GM12875 (cell line): ENCODE data around the gene SHLD1.
"Not testable (repeated sequence)": the region's sequence is repeated elsewhere in the genome, so short reads cannot be mapped to it uniquely, and the experiment has no call there.

Experiments
- H3K4me3 ChIP-seq: one replicate; pipeline ENCODE4 v1.5.1; 2011; ENCODE audit warnings: low read depth, low read length, control low read depth
- TF ChIP-seq, protein P1 (sequence below): IDR thresholded peaks from 2 replicates; pipeline ENCODE4 v1.5.1; 2011; ENCODE audit warnings: low read depth, mild to moderate bottlenecking, control low read depth, inconsistent platforms, low read length, moderate library complexity, borderline replicate concordance; ENCODE audit not compliant: insufficient read depth

SHLD1 gene

DNA sequence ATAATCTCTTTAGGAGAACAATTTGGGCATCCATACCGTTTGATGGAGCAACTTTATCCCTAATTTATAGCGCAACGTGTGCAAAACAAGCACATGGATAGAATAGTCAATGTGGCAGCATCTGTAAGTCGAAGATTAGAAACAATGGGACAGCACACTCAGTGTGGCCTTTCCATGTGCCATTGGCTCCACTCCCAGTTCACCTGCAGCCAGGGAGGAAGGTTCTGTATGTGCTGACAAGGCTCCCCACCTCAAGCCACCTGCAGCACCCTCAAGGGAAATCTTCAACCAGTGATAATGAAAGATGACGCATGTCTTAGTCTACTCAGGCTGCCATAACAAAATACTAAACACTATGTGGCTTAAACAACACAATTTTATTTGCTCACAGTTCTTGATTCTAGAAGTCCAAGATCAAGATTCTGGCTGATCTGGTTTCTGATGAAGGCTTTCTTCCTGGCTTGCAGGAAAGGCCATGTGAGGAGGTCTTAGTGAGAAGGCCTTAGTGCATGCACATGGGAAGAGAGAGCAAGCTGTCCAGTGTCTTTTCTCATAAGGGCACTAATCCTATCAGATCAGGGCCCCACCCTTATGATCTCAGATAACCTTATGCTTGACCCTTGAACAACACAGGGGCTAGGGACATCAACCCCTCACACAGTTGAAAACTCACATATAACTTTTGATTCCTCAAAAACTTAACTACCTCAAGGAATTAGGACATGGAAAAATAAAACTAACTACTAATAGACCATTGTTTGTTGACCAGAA is 34.9 kb upstream of the SHLD1 start:
- H3K4me3 ChIP-seq = no peak overlapping the region
- TF ChIP-seq, protein P1, sequence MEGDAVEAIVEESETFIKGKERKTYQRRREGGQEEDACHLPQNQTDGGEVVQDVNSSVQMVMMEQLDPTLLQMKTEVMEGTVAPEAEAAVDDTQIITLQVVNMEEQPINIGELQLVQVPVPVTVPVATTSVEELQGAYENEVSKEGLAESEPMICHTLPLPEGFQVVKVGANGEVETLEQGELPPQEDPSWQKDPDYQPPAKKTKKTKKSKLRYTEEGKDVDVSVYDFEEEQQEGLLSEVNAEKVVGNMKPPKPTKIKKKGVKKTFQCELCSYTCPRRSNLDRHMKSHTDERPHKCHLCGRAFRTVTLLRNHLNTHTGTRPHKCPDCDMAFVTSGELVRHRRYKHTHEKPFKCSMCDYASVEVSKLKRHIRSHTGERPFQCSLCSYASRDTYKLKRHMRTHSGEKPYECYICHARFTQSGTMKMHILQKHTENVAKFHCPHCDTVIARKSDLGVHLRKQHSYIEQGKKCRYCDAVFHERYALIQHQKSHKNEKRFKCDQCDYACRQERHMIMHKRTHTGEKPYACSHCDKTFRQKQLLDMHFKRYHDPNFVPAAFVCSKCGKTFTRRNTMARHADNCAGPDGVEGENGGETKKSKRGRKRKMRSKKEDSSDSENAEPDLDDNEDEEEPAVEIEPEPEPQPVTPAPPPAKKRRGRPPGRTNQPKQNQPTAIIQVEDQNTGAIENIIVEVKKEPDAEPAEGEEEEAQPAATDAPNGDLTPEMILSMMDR = no peak

DNA sequence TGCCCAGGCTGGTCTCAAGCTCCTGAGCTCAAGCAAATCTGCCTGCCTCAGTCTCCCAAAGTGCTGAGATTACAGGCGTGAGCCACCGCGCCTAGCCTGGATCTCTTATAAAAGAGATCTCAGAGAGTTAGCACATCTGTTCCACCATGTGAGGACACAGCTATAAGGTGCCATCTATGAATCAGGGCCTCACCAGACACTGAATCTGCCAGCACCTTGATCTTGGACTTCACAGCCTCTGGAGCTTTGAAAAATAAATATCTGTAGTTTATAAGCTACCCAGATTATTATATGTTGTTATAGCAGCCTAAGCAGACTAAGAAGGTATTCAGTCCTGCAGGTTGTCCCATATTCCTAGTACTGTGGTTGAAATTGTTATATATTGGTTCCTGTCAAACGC is 33.2 kb upstream of the SHLD1 start:
- no peak overlapping the region for H3K4me3 ChIP-seq
- TF ChIP-seq, protein P1 = no peak

DNA sequence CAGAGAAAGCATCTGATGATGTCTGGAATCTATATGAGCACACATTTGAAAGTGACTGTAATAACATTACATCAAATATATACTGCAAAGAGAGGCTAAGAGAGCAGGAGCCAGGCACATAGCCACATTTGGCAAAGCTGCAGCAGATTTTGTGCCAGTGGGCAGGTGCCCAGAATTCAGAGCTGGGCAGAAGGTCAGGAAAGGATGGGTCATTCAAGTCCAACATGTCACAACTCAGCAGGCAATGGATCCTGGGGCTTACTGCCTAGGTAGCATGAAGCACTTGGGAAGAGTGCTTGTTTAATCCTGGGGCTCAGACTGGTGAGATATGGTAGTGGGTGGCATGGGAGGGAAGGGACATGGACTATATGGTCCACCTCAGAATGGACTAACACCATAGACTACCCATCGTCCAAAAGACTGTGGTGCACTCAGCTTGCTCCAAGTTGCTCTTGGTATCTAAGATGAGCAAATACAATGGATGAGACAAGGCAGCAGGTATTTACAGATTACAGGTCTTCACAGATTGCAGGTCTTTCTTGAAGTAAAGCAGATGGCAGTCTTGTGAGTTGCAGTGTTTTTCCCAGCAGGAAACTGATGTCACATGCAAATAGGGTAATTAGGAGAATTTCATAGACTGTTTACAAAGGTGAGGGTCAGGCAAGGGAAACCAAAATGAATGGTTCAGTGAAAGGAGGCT is 31.2 kb upstream of the SHLD1 start:
- no peak overlapping the region for H3K4me3 ChIP-seq
- TF ChIP-seq, protein P1 = no peak

DNA sequence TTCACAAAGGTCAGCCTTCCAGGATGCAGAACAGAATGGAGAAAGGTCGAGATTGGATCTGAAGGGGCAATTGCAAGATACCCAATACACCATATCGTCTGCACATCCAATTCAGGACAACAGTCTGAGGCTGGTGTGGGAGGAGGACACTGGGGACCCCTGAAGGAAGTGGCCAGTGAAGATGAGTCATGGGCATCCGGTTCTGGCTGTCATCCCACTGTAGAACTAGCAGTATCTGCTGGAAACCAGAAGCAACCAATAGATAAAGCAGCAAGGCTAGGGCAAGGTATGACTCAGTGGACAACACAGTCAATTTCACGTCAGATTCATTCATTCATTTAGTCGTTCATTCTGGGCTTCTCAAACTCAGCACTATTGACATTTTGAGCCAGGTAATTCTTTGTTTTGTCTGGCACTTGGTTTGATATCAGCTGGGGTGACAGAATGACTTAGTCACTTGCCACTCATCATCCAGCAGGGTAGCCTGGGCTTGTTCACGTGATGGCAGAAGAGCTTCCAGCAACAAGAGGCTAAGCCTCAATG is 30.3 kb upstream of the SHLD1 start:
- H3K4me3 ChIP-seq = no peak overlapping the region
- TF ChIP-seq, protein P1 = no peak

DNA sequence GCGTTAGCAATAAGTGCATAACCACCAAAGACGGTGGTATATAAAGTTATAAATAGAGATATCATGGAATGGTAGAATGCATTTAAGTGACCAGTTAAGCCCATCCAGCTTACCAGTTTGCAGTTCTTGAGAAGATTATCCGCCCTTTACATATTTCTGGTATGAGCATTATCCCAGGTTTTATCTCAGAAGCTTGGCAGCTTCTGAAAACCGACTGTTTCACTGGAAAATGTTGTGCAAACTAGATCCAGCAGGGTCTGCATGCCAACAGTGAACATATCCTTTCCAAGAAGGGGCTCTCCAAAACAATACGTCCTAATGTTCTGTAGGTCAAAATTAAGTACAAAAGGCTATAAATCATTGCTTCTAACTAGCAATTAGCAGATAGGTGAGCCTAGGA is 29.5 kb upstream of the SHLD1 start:
- TF ChIP-seq, protein P1 = no peak
- no peak overlapping the region for H3K4me3 ChIP-seq

DNA sequence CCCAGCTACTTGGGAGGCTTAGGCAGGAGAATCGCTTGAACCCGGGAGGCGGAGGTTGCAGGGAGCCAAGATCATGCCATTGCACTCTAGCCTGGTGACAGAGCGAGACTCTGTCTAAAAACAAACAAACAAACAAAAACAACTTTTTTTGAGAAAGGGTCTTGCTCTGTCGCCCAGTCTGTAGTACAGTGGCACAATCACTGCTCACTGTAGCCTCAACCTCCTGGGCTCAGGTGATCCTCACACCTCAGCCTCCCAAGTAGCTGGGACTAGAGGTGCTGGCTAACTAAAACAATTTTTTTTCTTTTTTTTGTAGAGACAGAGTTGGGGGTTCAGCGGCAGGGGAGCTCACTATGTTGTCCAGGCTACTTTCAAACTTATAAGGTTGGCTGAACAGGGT is 28.8 kb upstream of the SHLD1 start:
- not testable (repeated sequence) for H3K4me3 ChIP-seq

DNA sequence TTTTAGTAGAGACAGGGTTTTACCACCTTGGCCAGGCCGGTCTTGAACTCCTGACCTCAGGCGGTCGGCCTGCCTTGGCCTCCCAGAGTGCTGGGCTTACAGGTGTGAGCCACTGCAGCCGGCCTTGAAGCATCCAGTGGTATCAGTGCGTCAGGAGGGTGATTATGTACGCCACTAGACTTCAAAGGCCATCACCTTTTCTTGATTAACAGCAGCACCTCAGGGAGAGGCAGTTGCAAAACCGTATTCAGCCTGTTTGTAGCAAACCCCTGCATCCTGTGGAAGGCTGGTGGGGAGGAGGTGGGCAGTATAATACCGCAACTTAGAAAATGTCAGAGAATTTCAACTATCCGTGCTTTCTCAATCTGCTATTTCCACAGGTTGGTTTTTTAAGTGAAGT is 27.3 kb upstream of the SHLD1 start:
- TF ChIP-seq, protein P1 = no peak
- H3K4me3 ChIP-seq = no peak overlapping the region

DNA sequence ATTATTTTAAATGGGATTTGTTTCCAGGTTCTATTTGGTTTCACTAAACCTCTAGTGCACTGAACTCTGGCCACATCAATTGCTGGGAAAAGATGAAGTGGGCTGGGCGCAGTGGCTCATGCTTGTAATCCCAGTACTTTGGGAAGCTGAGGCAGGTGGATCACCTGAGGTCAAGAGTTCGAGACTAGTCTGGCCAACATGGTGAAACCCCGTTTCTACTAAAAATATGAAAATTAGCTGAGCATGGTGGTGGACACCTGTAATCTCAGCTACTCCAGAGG is 25.1 kb upstream of the SHLD1 start:
- not testable (repeated sequence) for H3K4me3 ChIP-seq
